GM10248 (cell line): ENCODE results near the gene BTN2A1.
A peak's percentile ranks its signal among the peaks of the same experiment; 100 is the strongest.
"Not testable (repeated sequence)": the region's sequence is repeated elsewhere in the genome, so short reads cannot be mapped to it uniquely, and the experiment has no call there.

Experiments
- CTCF ChIA-PET: fragments of 300-600 bp; sonication (Branson Sonifier 250); formaldehyde crosslinking; extraction: SDS; loops from one replicate; lab custom pipeline; 2021; ENCODE audit warnings: antibody characterized with exemption; lab: Yijun Ruan, JAX
- POLR2A ChIA-PET: fragments of 350-650 bp; sonication (Branson Sonifier 250); formaldehyde crosslinking; extraction: SDS; loops from one replicate; lab custom pipeline; 2020; ENCODE audit warnings: antibody characterized with exemption; lab: Yijun Ruan, JAX
- DNase-seq: peaks from one replicate; pipeline ENCODE4 v3.0.0; 2012; ENCODE audit errors: extremely low spot score
- CTCF ChIP-seq: IDR thresholded peaks from 2 replicates; pipeline ENCODE4 v1.5.1; 2012; ENCODE audit warnings: mild to moderate bottlenecking, low read depth; ENCODE audit errors: extremely low read depth, missing control alignments, control extremely low read depth

BTN2A1 gene

GRCh38 chr6:26415036-26415614 is 42.6 kb upstream of the BTN2A1 start:
- no peak for TF ChIP-seq CTCF
- CTCF ChIA-PET, result interaction anchor here (1.7 kb wide), 1 partner anchor 12 kb away, joined by 3 read pairs; no protein-coding TSS in a partner anchor
- DNase-seq, result no peak
- POLR2A ChIA-PET, result no interaction called here

- TF ChIP-seq CTCF, result no peak
- CTCF ChIA-PET, result no interaction called here
- POLR2A ChIA-PET, result no interaction called here
- no peak for DNase-seq
Observed at GRCh38 chr6:26415791-26416190, 42.0 kb upstream of the BTN2A1 start.

GRCh38 chr6:26416288-26416687 is 41.5 kb upstream of the BTN2A1 start:
- POLR2A ChIA-PET, result no interaction called here
- CTCF ChIA-PET, result no interaction called here
- TF ChIP-seq CTCF, result no peak
- DNase-seq, result no peak

- CTCF ChIA-PET, result interaction anchor here (1.4 kb wide), 1 partner anchor 21 kb away, joined by 6 read pairs; no protein-coding TSS in a partner anchor
- POLR2A ChIA-PET, DNase-seq: not testable (repeated sequence)
Observed at GRCh38 chr6:26418077-26418476, 39.7 kb upstream of the BTN2A1 start.

- CTCF ChIA-PET, result interaction anchor here (1.3 to 1.4 kb wide), 3 partner anchors 12 to 84 kb away, joined by 3 to 6 read pairs (median 4); no protein-coding TSS in a partner anchor
- DNase-seq, POLR2A ChIA-PET: not testable (repeated sequence)
Observed at GRCh38 chr6:26418795-26419194, 39.0 kb upstream of the BTN2A1 start.

DNA sequence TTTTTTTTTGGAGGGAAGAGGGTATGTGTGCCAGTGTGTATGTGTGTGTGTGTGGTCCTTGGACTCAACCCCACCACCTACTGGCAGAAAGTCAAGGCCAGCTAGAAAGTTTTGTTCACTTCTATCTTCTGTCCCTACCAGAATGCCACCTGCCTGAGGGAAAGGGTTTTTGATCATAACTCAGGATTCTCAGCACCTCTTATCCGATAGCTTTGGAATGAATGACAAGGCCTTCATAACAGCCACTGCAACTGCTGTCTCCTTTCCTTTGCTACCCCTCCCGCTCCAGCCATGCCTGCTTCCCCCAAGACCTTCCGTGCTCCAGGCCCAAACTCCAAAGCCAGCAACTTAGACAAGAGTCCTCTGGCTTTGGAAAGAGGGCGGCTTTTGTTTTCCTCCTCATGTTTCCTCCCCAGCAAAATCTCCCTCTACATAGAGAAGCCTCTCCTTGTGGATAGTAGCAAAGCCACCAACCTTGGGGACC is 37.0 kb upstream of the BTN2A1 start:
- CTCF ChIA-PET, result interaction anchor here (0.7 to 1.9 kb wide), 6 partner anchors 10 to 148 kb away, joined by 3 to 7 read pairs (median 4); partner anchors contain the start of gene BTN2A2
- peak; percentile 33 for DNase-seq
- POLR2A ChIA-PET, result no interaction called here
- peak; percentile 32 for TF ChIP-seq CTCF

GRCh38 chr6:26421259-26422144 is 36.3 kb upstream of the BTN2A1 start:
- peak; percentile 84 for DNase-seq
- no peak for TF ChIP-seq CTCF
- ChIA-PET POLR2A (no interaction called here), CTCF (interaction anchor here (0.7 to 1.9 kb wide), 4 partner anchors 23 to 149 kb away, joined by 3 to 7 read pairs (median 4); partner anchors contain the start of gene BTN2A2)
